IPS-20b (cell line): ENCODE data around the gene STYXL2.

Source experiments
- H3K27ac ChIP-seq: one replicate; pipeline ENCODE4 v1.5.1; 2013; ENCODE audit warnings: low read length
- H3K27me3 ChIP-seq: 2 replicates; pipeline ENCODE4 v1.6.1; 2013; ENCODE audit warnings: mild to moderate bottlenecking, low read length, inconsistent platforms; ENCODE audit not compliant: insufficient read depth
- H3K36me3 ChIP-seq: 2 replicates; pipeline ENCODE4 v1.6.1; 2013; ENCODE audit warnings: low read depth, mild to moderate bottlenecking, inconsistent platforms, low read length, moderate library complexity; ENCODE audit not compliant: insufficient read depth
- H3K4me1 ChIP-seq: 2 replicates; pipeline ENCODE4 v1.6.1; 2013; ENCODE audit warnings: mild to moderate bottlenecking, control low read depth, inconsistent platforms, low read length, moderate library complexity; ENCODE audit not compliant: insufficient read depth
- H3K4me3 ChIP-seq: 2 replicates; pipeline ENCODE4 v1.5.1; 2013; ENCODE audit warnings: mild to moderate bottlenecking, low read length, inconsistent platforms
- H3K9ac ChIP-seq: 2 replicates; pipeline ENCODE4 v1.6.1; 2013; ENCODE audit warnings: low read depth, mild to moderate bottlenecking, inconsistent platforms, low read length, moderate library complexity
- H3K9me3 ChIP-seq: 2 replicates; pipeline ENCODE4 v1.6.1; 2013; ENCODE audit warnings: mild to moderate bottlenecking, low read depth, low read length, inconsistent platforms; ENCODE audit not compliant: insufficient read depth

STYXL2 gene

DNA sequence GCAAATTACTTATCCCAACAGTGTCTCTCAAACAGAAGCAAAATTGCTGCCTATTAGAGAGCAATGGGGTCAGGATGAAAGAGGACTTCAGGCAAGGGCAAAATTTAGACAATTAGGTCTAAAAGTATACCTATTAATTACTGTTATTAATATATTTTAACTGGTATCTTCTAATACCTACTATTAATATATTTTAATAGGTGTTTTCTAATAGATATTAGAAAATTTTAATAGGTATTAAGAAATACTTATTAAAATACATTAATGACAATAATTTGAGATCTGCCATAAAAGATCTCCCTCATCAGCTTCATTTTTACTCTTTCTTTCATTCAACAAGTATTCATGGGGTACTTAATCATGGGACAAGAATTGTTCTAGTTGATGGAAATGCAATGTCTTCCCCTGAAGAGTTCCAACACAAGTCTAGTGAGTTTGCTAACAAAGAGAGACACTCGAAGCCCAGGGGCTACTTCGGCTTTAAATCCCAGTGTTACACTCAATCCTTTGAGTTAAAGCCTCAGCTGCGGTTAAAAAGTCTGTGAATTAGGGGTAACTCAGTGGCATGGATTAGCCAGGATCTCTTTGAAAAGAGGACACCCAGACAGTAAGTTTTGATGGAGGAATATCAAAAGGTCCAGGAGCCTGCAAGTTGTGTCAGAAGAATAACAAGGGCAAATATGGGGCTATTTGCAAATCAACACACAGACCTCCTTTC, 44.1 kb downstream of the STYXL2 start:
- no peaks in the 10 kb centered on the region for H3K36me3 ChIP-seq
- no peaks in the 10 kb centered on the region for H3K9me3 ChIP-seq
- no peak overlapping the region for H3K27ac ChIP-seq
- H3K4me1 ChIP-seq, result peaks cover 49% of the 10 kb centered on the region
- H3K4me3 ChIP-seq, result no peak overlapping the region
- no peaks in the 10 kb centered on the region for H3K27me3 ChIP-seq
- no peak overlapping the region for H3K9ac ChIP-seq

- H3K36me3 ChIP-seq, result no peaks in the 10 kb centered on the region
- H3K4me3 ChIP-seq, result no peak overlapping the region
- H3K27me3 ChIP-seq, result no peaks in the 10 kb centered on the region
- no peak overlapping the region for H3K27ac ChIP-seq
- H3K4me1 ChIP-seq, result peaks cover 49% of the 10 kb centered on the region
- no peaks in the 10 kb centered on the region for H3K9me3 ChIP-seq
- H3K9ac ChIP-seq, result no peak overlapping the region
Measured at GRCh38 chr1:167138703-167139102, 44.8 kb downstream of the STYXL2 start.

- Histone ChIP-seq H3K36me3 (no peaks in the 10 kb centered on the region), H3K9me3 (0 out of 2 replicates have a peak, but pooled peaks cover under 1% of the 10 kb centered on the region), H3K27ac (no peak overlapping the region), H3K4me3 (no peak overlapping the region), H3K4me1 (peaks cover 28% of the 10 kb centered on the region), H3K27me3 (no peaks in the 10 kb centered on the region), H3K9ac (no peak overlapping the region)
Measured at GRCh38 chr1:167141963-167142362, 48.1 kb downstream of the STYXL2 start.
